Measurements from ENCODE around the gene ARHGEF40.

DNA sequence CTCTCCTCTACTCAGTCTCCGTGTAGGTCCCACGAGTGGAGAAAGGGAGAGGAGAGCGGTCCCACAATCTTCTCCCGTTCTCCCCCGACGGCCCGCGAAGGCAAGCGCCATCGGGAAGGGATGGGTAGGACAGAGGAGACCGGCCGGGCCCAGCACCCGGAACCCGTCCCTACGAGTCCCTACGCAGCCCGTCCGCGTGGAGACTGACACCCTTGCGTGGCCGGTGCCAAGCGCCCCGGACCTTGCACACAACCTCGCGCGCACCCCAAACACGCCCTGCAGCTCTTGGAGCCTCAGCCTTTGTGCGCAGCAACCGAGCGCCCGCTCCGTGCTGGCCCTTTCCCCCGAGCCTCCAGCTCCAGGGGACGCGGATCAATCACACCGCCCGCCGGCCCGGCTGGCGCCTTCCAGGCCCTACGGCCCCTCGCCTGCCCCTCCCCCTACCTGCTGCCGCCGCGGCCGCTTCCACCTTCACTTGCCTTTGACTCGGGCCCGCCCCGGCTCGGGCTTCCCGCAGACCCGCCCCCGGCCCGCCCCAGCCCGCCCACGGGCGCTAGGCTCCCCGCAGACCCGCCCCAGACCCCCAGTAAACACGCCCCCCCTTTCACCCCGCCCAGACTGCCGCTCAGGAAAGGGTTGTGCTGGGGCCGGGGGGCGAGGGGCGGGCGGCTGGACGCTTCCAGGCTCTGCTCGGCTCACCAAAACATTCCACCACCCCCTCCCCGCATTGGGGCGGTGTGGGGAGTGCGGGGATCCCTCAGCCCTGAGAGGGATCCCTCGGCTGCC, 45.3 kb upstream of the ARHGEF40 start, which contains the start of gene NDRG2:
- TF ChIP-seq EZH2 (IDR thresholded peaks at IDR 0.05): no peak
- TF ChIP-seq POLR2AphosphoS5 (IDR thresholded peaks at IDR 0.05; ENCODE audit: borderline replicate concordance, low read depth, low read length): no peak; the same call in 1 of the 2 replicates
